Choroid plexus epithelial cell (primary cell): ENCODE results near the gene KLHL33.
A peak's percentile ranks its signal among the peaks of the same experiment; 100 is the strongest.
"Not testable (repeated sequence)": the region's sequence is repeated elsewhere in the genome, so short reads cannot be mapped to it uniquely, and the experiment has no call there.

Experiments
- DNase-seq: peaks from one replicate; pipeline ENCODE4 v3.0.0-alpha.2; 2010; ENCODE audit warnings: low read depth
- H3K4me3 ChIP-seq: 2 replicates; pipeline ENCODE4 v1.5.1; 2011; ENCODE audit warnings: low read depth, mild to moderate bottlenecking, control low read depth, low read length, moderate library complexity
- TF ChIP-seq, protein P1 (sequence below): conservative IDR thresholded peaks from 2 replicates; pipeline ENCODE4 v1.5.1; 2011; ENCODE audit warnings: low read depth, mild to moderate bottlenecking, control low read depth, inconsistent platforms, low read length, moderate library complexity

Gene KLHL33

GRCh38 chr14:20458031-20458789 lies 22.2 kb upstream of the KLHL33 start:
- no peak overlapping the region for H3K4me3 ChIP-seq
- TF ChIP-seq, protein P1, sequence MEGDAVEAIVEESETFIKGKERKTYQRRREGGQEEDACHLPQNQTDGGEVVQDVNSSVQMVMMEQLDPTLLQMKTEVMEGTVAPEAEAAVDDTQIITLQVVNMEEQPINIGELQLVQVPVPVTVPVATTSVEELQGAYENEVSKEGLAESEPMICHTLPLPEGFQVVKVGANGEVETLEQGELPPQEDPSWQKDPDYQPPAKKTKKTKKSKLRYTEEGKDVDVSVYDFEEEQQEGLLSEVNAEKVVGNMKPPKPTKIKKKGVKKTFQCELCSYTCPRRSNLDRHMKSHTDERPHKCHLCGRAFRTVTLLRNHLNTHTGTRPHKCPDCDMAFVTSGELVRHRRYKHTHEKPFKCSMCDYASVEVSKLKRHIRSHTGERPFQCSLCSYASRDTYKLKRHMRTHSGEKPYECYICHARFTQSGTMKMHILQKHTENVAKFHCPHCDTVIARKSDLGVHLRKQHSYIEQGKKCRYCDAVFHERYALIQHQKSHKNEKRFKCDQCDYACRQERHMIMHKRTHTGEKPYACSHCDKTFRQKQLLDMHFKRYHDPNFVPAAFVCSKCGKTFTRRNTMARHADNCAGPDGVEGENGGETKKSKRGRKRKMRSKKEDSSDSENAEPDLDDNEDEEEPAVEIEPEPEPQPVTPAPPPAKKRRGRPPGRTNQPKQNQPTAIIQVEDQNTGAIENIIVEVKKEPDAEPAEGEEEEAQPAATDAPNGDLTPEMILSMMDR: no peak

DNA sequence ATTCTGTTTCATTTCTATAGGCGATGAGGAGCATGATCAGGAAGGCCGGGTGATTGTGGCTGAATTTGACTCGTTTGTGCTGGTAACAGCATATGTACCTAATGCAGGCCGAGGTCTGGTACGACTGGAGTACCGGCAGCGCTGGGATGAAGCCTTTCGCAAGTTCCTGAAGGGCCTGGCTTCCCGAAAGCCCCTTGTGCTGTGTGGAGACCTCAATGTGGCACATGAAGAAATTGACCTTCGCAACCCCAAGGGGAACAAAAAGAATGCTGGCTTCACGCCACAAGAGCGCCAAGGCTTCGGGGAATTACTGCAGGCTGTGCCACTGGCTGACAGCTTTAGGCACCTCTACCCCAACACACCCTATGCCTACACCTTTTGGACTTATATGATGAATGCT lies 21.0 kb upstream of the KLHL33 start:
- no peak overlapping the region for H3K4me3 ChIP-seq
- TF ChIP-seq, protein P1: no peak

More at GRCh38 chr14:20458031-20458789, 22.2 kb upstream of the KLHL33 start:
- no peak for DNase-seq

GRCh38 chr14:20455355-20456300 lies 19.7 kb upstream of the KLHL33 start:
- DNase-seq: peak; percentile 95
- H3K4me3 ChIP-seq: peak overlapping the region; percentile 84
- TF ChIP-seq, protein P1: no peak

More for the DNA sequence above, 21.0 kb upstream of the KLHL33 start:
- no peak for DNase-seq

GRCh38 chr14:20454516-20455354 lies 18.8 kb upstream of the KLHL33 start, which contains the start of the genes APEX1 and OSGEP:
Gene APEX1, plus strand, starts transcription at chr14:20455226. Its CDS starts 420 bp downstream, at chr14:20455646.
Gene OSGEP, minus strand, starts transcription at chr14:20454812. Its CDS starts 129 bp downstream, at chr14:20454683.
- DNase-seq: peak; percentile 100
- peak within 1 kb of the TSS; percentile 84 for H3K4me3 ChIP-seq
- TF ChIP-seq, protein P1: no peak

GRCh38 chr14:20452831-20453230 lies 16.9 kb upstream of the KLHL33 start:
- DNase-seq, H3K4me3 ChIP-seq: not testable (repeated sequence)

GRCh38 chr14:20446889-20447288 lies 10.9 kb upstream of the KLHL33 start:
- no peak overlapping the region for H3K4me3 ChIP-seq
- TF ChIP-seq, protein P1: no peak
- DNase-seq: no peak

DNA sequence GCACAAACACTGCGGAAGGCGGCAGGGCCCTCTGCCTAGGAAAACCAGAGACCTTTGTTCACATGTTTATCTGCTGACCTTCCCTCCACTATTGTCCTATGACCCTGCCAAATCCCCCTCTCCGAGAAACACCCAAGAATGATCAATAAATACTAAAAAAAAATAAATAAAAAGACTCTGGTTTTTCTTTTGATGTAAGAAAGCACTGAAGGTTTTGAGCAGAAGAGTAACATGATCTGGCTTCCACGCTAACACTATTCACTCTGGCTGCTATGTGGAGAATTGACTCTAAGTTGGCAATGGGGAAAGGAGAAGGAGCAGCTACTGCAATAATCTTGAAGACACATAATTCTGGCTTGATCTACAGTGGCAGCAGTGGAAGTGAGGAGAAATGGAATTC lies 7.7 kb upstream of the KLHL33 start:
- not testable (repeated sequence) for H3K4me3 ChIP-seq, DNase-seq
